ENCODE measurements around the gene PACS2. TPM values are rescaled to one million over a fixed set of nuclear protein-coding genes. Genes with fewer than 3 reads are reported as not detected.

Gene PACS2
- total RNA-seq, 1 experiment from 2014 or later: 43.3 TPM

DNA sequence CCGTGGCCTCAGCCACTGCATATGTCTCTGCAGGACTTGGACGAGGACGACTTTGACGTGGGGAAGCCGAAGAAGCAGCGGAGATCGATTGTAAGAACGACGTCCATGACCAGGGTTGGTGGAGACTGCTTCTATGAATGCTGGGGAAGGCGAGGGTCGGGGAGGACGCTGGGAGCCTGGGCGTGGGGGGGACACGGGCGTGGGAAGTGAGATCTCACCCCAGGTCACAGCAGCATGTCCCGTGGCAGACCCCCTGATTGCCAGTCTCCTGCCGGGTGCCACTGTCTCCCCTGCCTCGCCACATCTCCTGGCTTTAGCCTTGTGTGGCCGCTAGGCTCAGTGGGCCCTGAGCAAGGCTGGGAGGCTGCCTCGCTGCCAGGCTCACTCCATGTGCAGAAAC, 53.9 kb downstream of the PACS2 start:
- no peak for DNase-seq
- no peak overlapping the region for H3K4me3 ChIP-seq
- no peaks in the 10 kb centered on the region for H3K27me3 ChIP-seq (ENCODE audit: insufficient read depth, low read depth)
- CTCF ChIA-PET: no interaction called here
- no peaks in the 10 kb centered on the region for H3K9me3 ChIP-seq (ENCODE audit: insufficient read depth, low read depth)
- BruUV-seq (replicated peaks): no TSS peak
- intact Hi-C loops (cut with micrococcal nuclease; ENCODE audit: unreplicated experiment): no loop called here
- no peak for TF ChIP-seq EZH2 (IDR thresholded peaks at IDR 0.05; ENCODE audit: low read depth)
- TF ChIP-seq, protein P1, sequence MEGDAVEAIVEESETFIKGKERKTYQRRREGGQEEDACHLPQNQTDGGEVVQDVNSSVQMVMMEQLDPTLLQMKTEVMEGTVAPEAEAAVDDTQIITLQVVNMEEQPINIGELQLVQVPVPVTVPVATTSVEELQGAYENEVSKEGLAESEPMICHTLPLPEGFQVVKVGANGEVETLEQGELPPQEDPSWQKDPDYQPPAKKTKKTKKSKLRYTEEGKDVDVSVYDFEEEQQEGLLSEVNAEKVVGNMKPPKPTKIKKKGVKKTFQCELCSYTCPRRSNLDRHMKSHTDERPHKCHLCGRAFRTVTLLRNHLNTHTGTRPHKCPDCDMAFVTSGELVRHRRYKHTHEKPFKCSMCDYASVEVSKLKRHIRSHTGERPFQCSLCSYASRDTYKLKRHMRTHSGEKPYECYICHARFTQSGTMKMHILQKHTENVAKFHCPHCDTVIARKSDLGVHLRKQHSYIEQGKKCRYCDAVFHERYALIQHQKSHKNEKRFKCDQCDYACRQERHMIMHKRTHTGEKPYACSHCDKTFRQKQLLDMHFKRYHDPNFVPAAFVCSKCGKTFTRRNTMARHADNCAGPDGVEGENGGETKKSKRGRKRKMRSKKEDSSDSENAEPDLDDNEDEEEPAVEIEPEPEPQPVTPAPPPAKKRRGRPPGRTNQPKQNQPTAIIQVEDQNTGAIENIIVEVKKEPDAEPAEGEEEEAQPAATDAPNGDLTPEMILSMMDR (conservative IDR thresholded peaks at IDR 0.05): no peak
- no peak overlapping the region for H3K27ac ChIP-seq
- no peaks in the 10 kb centered on the region for H3K79me2 ChIP-seq (ENCODE audit: low read depth)
- H3F3A ChIP-seq (ENCODE audit: insufficient read depth, low read depth): 0 out of 2 replicates have a peak, but pooled peaks cover 4% of the 10 kb centered on the region
- H3K36me3 ChIP-seq (ENCODE audit: low read depth): no peaks in the 10 kb centered on the region
- H3K4me2 ChIP-seq: no peak overlapping the region
- H2AFZ ChIP-seq: no peak overlapping the region
- POLR2A ChIA-PET (ENCODE audit: unreplicated experiment): no interaction called here
- no peaks in the 10 kb centered on the region for H3K4me1 ChIP-seq (replicated peaks; ENCODE audit: insufficient read depth)
- H4K20me1 ChIP-seq (ENCODE audit: insufficient read depth): no peaks in the 10 kb centered on the region
- no peaks in the 10 kb centered on the region for H3K9me2 ChIP-seq (ENCODE audit: insufficient read depth)

DNA sequence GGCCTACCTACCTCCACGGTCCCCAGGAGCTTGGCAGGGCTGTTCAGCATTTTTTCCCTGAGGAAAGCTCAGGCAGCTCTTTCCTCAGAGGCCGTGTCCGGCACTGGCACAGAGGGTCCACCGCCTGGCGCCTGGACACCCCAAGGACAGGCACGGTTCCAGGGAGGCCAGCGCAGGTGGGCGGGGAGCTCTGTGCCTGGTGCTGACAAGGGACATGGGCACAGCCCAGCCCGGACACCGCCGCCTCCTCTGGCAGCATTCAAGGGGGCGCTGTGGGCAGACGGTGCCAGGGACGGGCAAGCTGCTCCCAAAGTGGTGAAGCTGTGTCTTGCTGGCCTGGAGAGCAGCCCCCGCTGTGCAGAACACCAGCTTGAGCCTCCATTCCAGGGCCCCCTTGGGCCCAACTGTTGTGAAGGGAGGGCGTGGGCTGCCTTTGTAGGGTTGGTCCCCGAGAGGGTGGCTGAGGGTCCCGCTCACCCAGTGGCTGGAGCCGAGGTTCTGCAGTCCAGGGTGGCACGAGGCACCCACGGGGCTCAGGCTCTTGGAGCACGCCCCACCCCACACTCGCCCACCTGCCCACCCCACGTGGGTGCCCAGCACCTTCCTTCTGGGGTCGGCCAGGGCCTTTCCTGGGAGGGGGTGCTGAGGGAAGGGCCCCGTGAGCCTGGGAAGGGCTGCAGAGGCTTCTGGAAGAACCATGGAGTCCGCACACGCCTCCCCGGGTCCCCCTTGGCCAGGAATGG, 54.5 kb downstream of the PACS2 start:
- Histone ChIP-seq H3K27me3 (ENCODE audit: insufficient read depth, low read depth) (no peaks in the 10 kb centered on the region), H3K36me3 (ENCODE audit: low read depth) (no peaks in the 10 kb centered on the region), H3K4me3 (no peak overlapping the region), H3K9me3 (ENCODE audit: insufficient read depth, low read depth) (no peaks in the 10 kb centered on the region), H3K4me1 (replicated peaks; ENCODE audit: insufficient read depth) (no peaks in the 10 kb centered on the region), H3K9me2 (ENCODE audit: insufficient read depth) (no peaks in the 10 kb centered on the region), H3K27ac (no peak overlapping the region), H2AFZ (no peak overlapping the region), H3K79me2 (ENCODE audit: low read depth) (no peaks in the 10 kb centered on the region), H3F3A (ENCODE audit: insufficient read depth, low read depth) (0 out of 2 replicates have a peak, but pooled peaks cover 4% of the 10 kb centered on the region), H4K20me1 (ENCODE audit: insufficient read depth) (no peaks in the 10 kb centered on the region), H3K4me2 (no peak overlapping the region)
- TF ChIP-seq, protein P1 (conservative IDR thresholded peaks at IDR 0.05): no peak
- no peak for TF ChIP-seq EZH2 (IDR thresholded peaks at IDR 0.05; ENCODE audit: low read depth)
- intact Hi-C loops (cut with micrococcal nuclease; ENCODE audit: unreplicated experiment): no loop called here
- ChIA-PET CTCF (no interaction called here), POLR2A (ENCODE audit: unreplicated experiment) (no interaction called here)
- no TSS peak for BruUV-seq (replicated peaks)
- no peak for DNase-seq

DNA sequence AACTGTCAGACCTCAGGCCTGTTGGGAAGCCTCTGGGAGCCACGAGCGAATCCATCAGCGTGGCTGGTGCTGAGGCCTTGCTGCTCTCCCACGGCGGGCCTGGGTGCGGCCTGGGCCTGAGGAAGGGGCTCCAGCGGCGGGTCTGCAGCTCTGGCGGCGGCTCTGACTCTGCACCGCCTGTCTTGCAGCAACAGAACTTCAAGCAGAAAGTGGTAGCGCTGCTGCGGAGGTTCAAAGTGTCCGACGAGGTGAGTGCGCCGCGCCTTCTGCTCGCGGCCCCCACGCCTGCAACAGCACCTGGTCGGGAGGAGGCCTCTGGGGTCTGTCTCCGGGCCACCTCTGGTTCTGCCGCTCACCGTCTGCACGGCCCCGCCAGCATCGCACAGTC, 55.1 kb downstream of the PACS2 start:
- Histone ChIP-seq H3K27me3 (ENCODE audit: insufficient read depth, low read depth) (no peaks in the 10 kb centered on the region), H3K4me3 (no peak overlapping the region), H3K36me3 (ENCODE audit: low read depth) (no peaks in the 10 kb centered on the region), H3K9me2 (ENCODE audit: insufficient read depth) (no peaks in the 10 kb centered on the region), H3K27ac (no peak overlapping the region), H3K4me2 (no peak overlapping the region), H3F3A (ENCODE audit: insufficient read depth, low read depth) (0 out of 2 replicates have a peak, but pooled peaks cover 4% of the 10 kb centered on the region), H4K20me1 (ENCODE audit: insufficient read depth) (no peaks in the 10 kb centered on the region), H3K4me1 (replicated peaks; ENCODE audit: insufficient read depth) (no peaks in the 10 kb centered on the region), H3K79me2 (ENCODE audit: low read depth) (no peaks in the 10 kb centered on the region), H2AFZ (no peak overlapping the region), H3K9me3 (ENCODE audit: insufficient read depth, low read depth) (no peaks in the 10 kb centered on the region)
- POLR2A ChIA-PET (ENCODE audit: unreplicated experiment): no interaction called here
- no peak for DNase-seq
- CTCF ChIA-PET: no interaction called here
- intact Hi-C loops (cut with micrococcal nuclease; ENCODE audit: unreplicated experiment): loop anchor here (2.0 kb wide), 1 partner anchor 159 kb away; no protein-coding TSS in a partner anchor
- TF ChIP-seq, protein P1 (conservative IDR thresholded peaks at IDR 0.05): no peak
- TF ChIP-seq EZH2 (IDR thresholded peaks at IDR 0.05; ENCODE audit: low read depth): no peak
- no TSS peak for BruUV-seq (replicated peaks)

Measured in PC-9 (cell line).